Stimulated activated naive B cell treated with anti-CD40 and anti-IgM and Interleukin-4, amounts not matched to agents 10 μg/mL and 1 μg/mL and 100 μg/mL, for 72 hours (primary cell): ENCODE measurements around the gene RTL10.

Experiments used
- ATAC-seq, 2 donors: fragments of 150-1000 bp; cut with Tn5 transposase; replicated peaks; 2 replicates each; pipeline ENCODE4 v1.10.0; 2021; ENCODE audit warnings: moderate library complexity in 1 of 2
- DNase-seq: peaks from one replicate; pipeline ENCODE4 v3.0.0; 2021
- H3K27ac Mint-ChIP-seq: one replicate; pipeline ENCODE4 v1.8.0; 2022; ENCODE audit warnings: mild to moderate bottlenecking, mixed read lengths
- H3K27me3 Mint-ChIP-seq, 2 donors: one replicate each; pipeline ENCODE4 v1.8.0; 2022; ENCODE audit warnings: mixed read lengths in 2 of 2
- H3K36me3 Mint-ChIP-seq, 2 donors: one replicate each; pipeline ENCODE4 v1.8.0; 2022; ENCODE audit warnings: mixed read lengths in 2 of 2, mild to moderate bottlenecking in 1 of 2
- H3K4me1 Mint-ChIP-seq, 2 donors: one replicate each; pipeline ENCODE4 v1.8.0; 2022; ENCODE audit warnings: mixed read lengths in 2 of 2, mild to moderate bottlenecking in 1 of 2
- H3K4me3 Mint-ChIP-seq, 2 donors: one replicate each; pipeline ENCODE4 v1.8.0; 2022; ENCODE audit warnings: mild to moderate bottlenecking in 2 of 2, mixed read lengths in 2 of 2, moderate library complexity in 1 of 2
- H3K9me3 Mint-ChIP-seq, 2 donors: one replicate each; pipeline ENCODE4 v1.8.0; 2022; ENCODE audit warnings: mixed read lengths in 2 of 2, mild to moderate bottlenecking in 1 of 2

The RTL10 gene, protein sequence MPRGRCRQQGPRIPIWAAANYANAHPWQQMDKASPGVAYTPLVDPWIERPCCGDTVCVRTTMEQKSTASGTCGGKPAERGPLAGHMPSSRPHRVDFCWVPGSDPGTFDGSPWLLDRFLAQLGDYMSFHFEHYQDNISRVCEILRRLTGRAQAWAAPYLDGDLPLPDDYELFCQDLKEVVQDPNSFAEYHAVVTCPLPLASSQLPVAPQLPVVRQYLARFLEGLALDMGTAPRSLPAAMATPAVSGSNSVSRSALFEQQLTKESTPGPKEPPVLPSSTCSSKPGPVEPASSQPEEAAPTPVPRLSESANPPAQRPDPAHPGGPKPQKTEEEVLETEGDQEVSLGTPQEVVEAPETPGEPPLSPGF

GRCh38 chr22:19854778-19855503 lies at the start of gene RTL10, which contains the start of gene GNB1L:
TSS of gene RTL10 (minus strand) at chr22:19854874. CDS start at chr22:19852261, 2,613 bp downstream.
TSS of gene GNB1L (minus strand) at chr22:19854874. CDS start at chr22:19821355, 33,519 bp downstream.
- peaks cover 18 to 28% of the 10 kb centered on the region in 2 donors for H3K36me3 Mint-ChIP-seq
- peak; percentile 88 to 90 for ATAC-seq

GRCh38 chr22:19904174-19904856 lies 49.6 kb upstream of the RTL10 start:
- Mint-ChIP-seq H3K27ac (peak overlapping the region; percentile 25), H3K27me3 (no peaks in the 10 kb centered on the region), H3K9me3 (no peaks in the 10 kb centered on the region), H3K36me3 (peaks cover 23 to 24% of the 10 kb centered on the region in 2 donors), H3K4me3 (no peak overlapping the region), H3K4me1 (peaks cover 4 to 9% of the 10 kb centered on the region in 2 donors)
- ATAC-seq (no peak), DNase-seq (no peak)

More at GRCh38 chr22:19854778-19855503, at the start of gene RTL10, which contains the start of gene GNB1L:
- Mint-ChIP-seq H3K4me3 (peak within 1 kb of the TSS; percentile 93 to 98), H3K4me1 (peaks cover 40 to 53% of the 10 kb centered on the region in 2 donors), H3K9me3 (no peaks in the 10 kb centered on the region), H3K27me3 (no peaks in the 10 kb centered on the region), H3K27ac (peak within 1 kb of the TSS; percentile 98)
- peak; percentile 94 for DNase-seq

- Mint-ChIP-seq H3K27me3 (no peaks in the 10 kb centered on the region), H3K4me3 (no peak overlapping the region), H3K27ac (no peak overlapping the region), H3K36me3 (peaks cover 28 to 29% of the 10 kb centered on the region in 2 donors), H3K9me3 (no peaks in the 10 kb centered on the region), H3K4me1 (peaks cover 4% of the 10 kb centered on the region in 2 donors)
- no peak for ATAC-seq
- DNase-seq = no peak
Observed at GRCh38 chr22:19903513-19903912, 48.8 kb upstream of the RTL10 start.

- ATAC-seq = no peak
- Mint-ChIP-seq H3K27me3 (no peaks in the 10 kb centered on the region), H3K4me1 (peaks cover 4% of the 10 kb centered on the region in 2 donors), H3K36me3 (peaks cover 25% of the 10 kb centered on the region in 2 donors), H3K4me3 (no peak overlapping the region), H3K9me3 (no peaks in the 10 kb centered on the region), H3K27ac (no peak overlapping the region)
- no peak for DNase-seq
Observed at GRCh38 chr22:19903031-19903430, 48.4 kb upstream of the RTL10 start.

DNA sequence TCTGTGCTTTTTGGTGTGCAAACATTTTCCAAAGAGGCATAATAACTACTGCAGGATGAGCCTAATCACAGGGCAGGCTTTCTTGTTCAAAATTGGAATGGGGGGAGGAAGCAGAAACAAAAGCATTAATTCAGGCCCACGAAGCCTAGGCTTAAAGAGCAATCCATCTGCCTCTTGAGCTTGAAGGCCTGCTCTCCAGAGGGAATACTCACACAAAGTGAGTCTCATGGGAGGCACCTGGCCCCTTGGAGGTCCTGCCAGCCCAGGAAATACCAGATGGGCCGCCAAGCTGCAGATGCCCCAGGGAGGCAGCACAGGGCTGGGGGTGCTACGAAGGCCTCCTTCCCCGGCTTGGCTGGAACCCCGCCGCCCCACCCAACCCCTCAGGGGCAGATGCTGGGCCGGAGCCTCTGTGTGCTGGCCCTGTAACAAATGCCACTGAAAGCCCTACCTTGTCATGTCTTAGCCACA lies 47.6 kb upstream of the RTL10 start:
- no peaks in the 10 kb centered on the region for H3K9me3 Mint-ChIP-seq
- DNase-seq = no peak
- peaks cover 28 to 30% of the 10 kb centered on the region in 2 donors for H3K36me3 Mint-ChIP-seq
- peaks cover 4% of the 10 kb centered on the region in 2 donors for H3K4me1 Mint-ChIP-seq
- no peaks in the 10 kb centered on the region for H3K27me3 Mint-ChIP-seq
- no peak for ATAC-seq
- H3K4me3 Mint-ChIP-seq = no peak overlapping the region
- H3K27ac Mint-ChIP-seq = no peak overlapping the region

DNA sequence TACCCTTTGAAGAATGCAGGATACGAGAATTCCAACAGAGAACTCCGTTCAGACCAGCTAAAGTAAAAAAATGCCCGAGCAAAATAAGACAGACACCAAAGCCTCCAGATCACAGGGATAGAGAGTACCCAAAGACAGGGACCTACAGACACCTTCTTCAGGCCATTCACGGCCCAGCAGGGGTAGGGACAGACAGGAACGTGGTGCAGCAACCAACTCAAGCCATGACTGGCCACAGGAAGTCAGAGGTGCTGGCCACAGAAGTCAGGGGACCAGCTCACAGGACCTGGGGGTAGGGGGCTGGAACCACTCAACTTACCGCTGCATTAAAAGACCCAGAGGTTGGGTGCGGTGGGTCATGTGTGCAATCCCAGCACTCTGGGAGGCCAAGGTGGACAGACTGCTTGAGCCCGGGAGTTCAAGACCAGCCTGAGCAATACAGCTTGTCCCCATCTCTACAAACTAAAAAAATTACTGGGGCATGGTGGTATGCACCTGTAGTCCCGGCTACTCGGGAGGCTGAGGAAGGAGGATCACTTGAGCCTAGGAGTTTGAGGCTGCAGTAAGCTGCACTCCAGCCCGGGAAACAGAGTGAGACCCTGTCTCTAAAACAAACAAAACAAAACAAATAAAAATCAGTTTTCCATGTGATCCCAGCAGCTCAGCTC lies 47.0 kb upstream of the RTL10 start:
- Mint-ChIP-seq H3K27ac (no peak overlapping the region), H3K36me3 (peaks cover 26% of the 10 kb centered on the region in 2 donors)

DNA sequence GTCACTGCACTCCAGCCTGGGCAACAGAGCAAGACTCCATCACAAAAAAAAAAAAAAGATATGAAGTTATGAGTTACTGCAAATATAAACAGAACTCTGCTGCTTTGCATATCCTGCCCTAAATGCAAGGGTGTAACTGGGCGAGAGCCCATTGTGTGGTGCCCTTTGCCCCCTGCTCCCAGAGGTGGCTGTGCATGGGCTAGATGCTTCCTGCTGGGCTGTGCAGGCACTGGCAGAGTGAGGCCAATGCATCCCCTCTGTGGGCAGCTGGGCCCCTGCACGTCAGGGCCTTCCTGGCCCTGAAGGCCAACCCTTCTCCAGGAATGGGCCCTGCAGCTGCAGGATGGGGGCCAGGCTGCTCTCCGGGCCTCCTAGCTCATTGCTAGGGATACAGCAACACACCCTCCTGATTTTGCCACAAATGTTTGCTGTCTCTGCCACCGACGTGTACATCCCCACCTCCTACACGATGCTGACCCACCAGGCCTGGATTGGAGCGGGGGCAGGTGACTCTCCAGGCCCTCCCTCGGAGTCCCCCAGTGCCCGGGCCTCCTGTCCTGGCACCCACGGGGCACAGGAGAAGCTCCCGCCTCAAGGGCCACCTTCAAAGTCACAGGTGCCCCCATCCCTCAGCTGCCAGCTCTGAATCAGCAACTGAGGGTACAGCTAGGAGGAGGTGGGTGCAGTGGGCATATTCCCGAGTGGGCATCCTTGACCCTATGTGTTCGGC lies 46.2 kb upstream of the RTL10 start:
- no peak overlapping the region for H3K27ac Mint-ChIP-seq
- no peaks in the 10 kb centered on the region for H3K27me3 Mint-ChIP-seq
- H3K4me3 Mint-ChIP-seq = no peak overlapping the region
- H3K36me3 Mint-ChIP-seq = peaks cover 19 to 21% of the 10 kb centered on the region in 2 donors
- ATAC-seq (no peak), DNase-seq (no peak)
- peaks cover 4 to 5% of the 10 kb centered on the region in 2 donors for H3K4me1 Mint-ChIP-seq
- H3K9me3 Mint-ChIP-seq = no peaks in the 10 kb centered on the region

More for the DNA sequence above, 47.0 kb upstream of the RTL10 start:
- H3K27me3 Mint-ChIP-seq = no peaks in the 10 kb centered on the region
- H3K9me3 Mint-ChIP-seq = no peaks in the 10 kb centered on the region
- DNase-seq (no peak), ATAC-seq (no peak)
- H3K4me3 Mint-ChIP-seq = no peak overlapping the region
- peaks cover 4 to 5% of the 10 kb centered on the region in 2 donors for H3K4me1 Mint-ChIP-seq

- no peak overlapping the region for H3K4me3 Mint-ChIP-seq
- peaks cover 4 to 5% of the 10 kb centered on the region in 2 donors for H3K4me1 Mint-ChIP-seq
- no peaks in the 10 kb centered on the region for H3K27me3 Mint-ChIP-seq
- peaks cover 27% of the 10 kb centered on the region in 2 donors for H3K36me3 Mint-ChIP-seq
- H3K9me3 Mint-ChIP-seq = no peaks in the 10 kb centered on the region
- H3K27ac Mint-ChIP-seq = no peak overlapping the region
- ATAC-seq = no peak
- no peak for DNase-seq
Observed at GRCh38 chr22:19898831-19899567, 44.3 kb upstream of the RTL10 start.

DNA sequence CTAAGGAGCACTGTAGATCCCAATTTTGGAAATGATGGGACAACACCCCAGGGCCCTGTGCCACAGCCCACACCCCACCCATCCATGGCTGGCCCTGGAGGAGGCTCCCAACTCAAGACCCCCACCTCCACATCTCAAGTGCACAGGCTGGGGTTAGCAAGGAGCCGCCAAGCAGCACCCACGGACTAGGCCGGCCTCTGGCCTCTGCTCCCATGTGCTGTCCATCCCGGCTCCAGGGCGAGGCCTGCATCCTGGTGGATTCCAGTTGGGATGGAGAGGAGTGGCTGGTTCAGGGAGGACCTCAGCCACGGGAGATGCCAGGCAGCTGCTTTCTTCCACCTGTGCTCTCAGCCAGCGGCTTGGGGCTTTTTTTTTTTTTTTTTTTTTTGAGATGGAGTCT lies 43.5 kb upstream of the RTL10 start:
- H3K4me3 Mint-ChIP-seq = no peak overlapping the region
- DNase-seq = no peak
- peaks cover 4 to 5% of the 10 kb centered on the region in 2 donors for H3K4me1 Mint-ChIP-seq
- peaks cover 29 to 33% of the 10 kb centered on the region in 2 donors for H3K36me3 Mint-ChIP-seq
- H3K9me3 Mint-ChIP-seq = no peaks in the 10 kb centered on the region
- no peaks in the 10 kb centered on the region for H3K27me3 Mint-ChIP-seq
- H3K27ac Mint-ChIP-seq = no peak overlapping the region
- no peak for ATAC-seq

DNA sequence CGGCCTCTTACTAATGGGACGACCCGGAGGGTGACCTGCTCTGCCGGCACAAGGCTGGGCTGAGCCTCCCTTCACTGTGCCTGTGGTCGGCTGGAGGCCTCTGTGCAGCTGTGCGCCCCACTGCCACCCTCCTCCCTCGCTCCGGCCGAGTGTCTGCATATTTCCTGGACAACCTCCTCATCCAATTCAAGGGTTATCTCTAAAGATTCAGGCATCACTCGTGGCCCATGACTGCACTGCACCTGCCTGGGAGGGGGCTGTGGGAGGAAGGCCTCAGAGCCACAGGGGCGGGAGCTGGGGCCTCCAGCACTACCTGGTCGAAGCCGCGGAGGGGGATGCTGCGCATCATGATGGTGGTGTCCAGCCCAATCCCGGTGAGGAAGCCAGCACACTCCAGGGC lies 43.1 kb upstream of the RTL10 start:
- Mint-ChIP-seq H3K27ac (no peak overlapping the region), H3K4me3 (no peak overlapping the region), H3K27me3 (no peaks in the 10 kb centered on the region), H3K9me3 (no peaks in the 10 kb centered on the region), H3K4me1 (peaks cover 7 to 8% of the 10 kb centered on the region in 2 donors), H3K36me3 (peaks cover 29 to 33% of the 10 kb centered on the region in 2 donors)
- ATAC-seq (no peak), DNase-seq (no peak)

- peak in 1 of 2 donors; percentile 30 for ATAC-seq
- H3K9me3 Mint-ChIP-seq = no peaks in the 10 kb centered on the region
- no peaks in the 10 kb centered on the region for H3K27me3 Mint-ChIP-seq
- DNase-seq = no peak
- H3K4me1 Mint-ChIP-seq = peaks cover 14 to 17% of the 10 kb centered on the region in 2 donors
- no peak overlapping the region for H3K4me3 Mint-ChIP-seq
- no peak overlapping the region for H3K27ac Mint-ChIP-seq
- peaks cover 29 to 33% of the 10 kb centered on the region in 2 donors for H3K36me3 Mint-ChIP-seq
Observed at GRCh38 chr22:19896665-19897355, 42.1 kb upstream of the RTL10 start.

- no peaks in the 10 kb centered on the region for H3K9me3 Mint-ChIP-seq
- no peaks in the 10 kb centered on the region for H3K27me3 Mint-ChIP-seq
- ATAC-seq = no peak
- H3K4me3 Mint-ChIP-seq = no peak overlapping the region
- peaks cover 23 to 26% of the 10 kb centered on the region in 2 donors for H3K4me1 Mint-ChIP-seq
- DNase-seq = no peak
- H3K36me3 Mint-ChIP-seq = peaks cover 23 to 28% of the 10 kb centered on the region in 2 donors
- no peak overlapping the region for H3K27ac Mint-ChIP-seq
Observed at GRCh38 chr22:19895160-19895849, 40.6 kb upstream of the RTL10 start.
